OCI-LY3 (cell line): Measurements from ENCODE around the gene LRRC9.
"Not testable (repeated sequence)": the region's sequence is repeated elsewhere in the genome, so short reads cannot be mapped to it uniquely, and the experiment has no call there.

Experiments used
- H2AFZ ChIP-seq: fragments of 200-600, 300-600 bp; shearing (Covaris generic); 2 replicates; pipeline ENCODE4 v1.6.0; 2014; ENCODE audit warnings: antibody characterized with exemption, low read depth, low read length
- H3K27ac ChIP-seq: fragments of 200-600, 300-600 bp; sonication (generic); 2 replicates; pipeline ENCODE4 v1.5.1; 2014; ENCODE audit warnings: mild to moderate bottlenecking, low read length, moderate library complexity, mixed read lengths
- H3K27me3 ChIP-seq: fragments of 200-600, 300-600 bp; sonication (generic); 2 replicates; pipeline ENCODE4 v1.6.1; 2014; ENCODE audit warnings: low read depth, low read length, mixed read lengths
- H3K36me3 ChIP-seq: fragments of 200-600, 300-600 bp; sonication (generic); replicated peaks from 2 replicates; pipeline ENCODE3; 2014; ENCODE audit warnings: low read depth, low read length, mixed read lengths
- H3K4me1 ChIP-seq: fragments of 300-600, 200-600 bp; sonication (generic); 2 replicates; pipeline ENCODE4 v1.6.1; 2014; ENCODE audit warnings: low read length, mixed read lengths
- H3K4me2 ChIP-seq: fragments of 200-600, 300-600 bp; sonication (generic); 2 replicates; pipeline ENCODE4 v1.6.1; 2014; ENCODE audit warnings: low read length, mixed read lengths
- H3K4me3 ChIP-seq: fragments of 300-600, 200-600 bp; sonication (generic); 2 replicates; pipeline ENCODE4 v1.5.1; 2014; ENCODE audit warnings: antibody characterized with exemption, mild to moderate bottlenecking, low read length, moderate library complexity
- H3K79me2 ChIP-seq: fragments of 300-600, 200-600 bp; shearing (Covaris generic); 2 replicates; pipeline ENCODE4 v1.6.1; 2014; ENCODE audit warnings: mild to moderate bottlenecking, low read length, mixed read lengths
- H3K9ac ChIP-seq: fragments of 300-600, 200-600 bp; shearing (Covaris generic); 2 replicates; pipeline ENCODE4 v1.6.0; 2014; ENCODE audit warnings: mild to moderate bottlenecking, low read length, moderate library complexity
- H3K9me3 ChIP-seq: fragments of 200-600, 300-600 bp; shearing (Covaris generic); 2 replicates; pipeline ENCODE4 v1.6.1; 2014; ENCODE audit warnings: low read length, mixed read lengths; ENCODE audit not compliant: insufficient read depth
- H4K20me1 ChIP-seq: fragments of 200-600, 300-600 bp; sonication (generic); 2 replicates; pipeline ENCODE4 v1.6.1; 2016; ENCODE audit warnings: low read length, mixed read lengths; ENCODE audit not compliant: insufficient read depth
- EZH2phosphoT487 ChIP-seq: fragments of 200-600 bp; shearing (Covaris generic); IDR thresholded peaks from 2 replicates; pipeline ENCODE4 v1.6.1; 2018; ENCODE audit warnings: antibody characterized with exemption, mixed run types, low read depth
- TF ChIP-seq, protein P1 (sequence below): fragments of 200-600, 300-600 bp; sonication (generic); IDR thresholded peaks from 2 replicates; pipeline ENCODE4 v1.5.1; 2014; ENCODE audit warnings: antibody characterized with exemption, low read length, low read depth

The LRRC9 gene

DNA sequence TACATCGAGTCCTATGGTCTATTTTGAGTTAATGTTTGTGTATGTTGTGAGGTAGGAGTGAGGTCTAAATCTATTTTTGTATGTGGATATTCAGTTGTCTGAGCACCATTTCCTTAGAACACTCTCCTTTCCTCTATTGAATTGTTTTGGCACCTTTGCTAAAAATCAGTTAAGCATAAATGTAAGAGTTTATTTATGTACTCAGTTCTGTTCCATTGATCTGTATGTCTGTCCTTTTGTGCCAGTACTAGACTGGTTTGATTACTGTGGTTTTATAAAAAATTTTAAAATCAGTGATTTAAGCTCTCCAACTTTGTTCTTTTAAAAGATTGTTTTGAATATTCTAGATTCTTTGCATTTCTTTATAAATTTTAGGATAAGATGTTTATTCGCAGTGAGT lies 101.7 kb downstream of the LRRC9 start:
- Histone ChIP-seq H3K9ac (no peak overlapping the region), H2AFZ (no peak overlapping the region), H3K27me3 (0 out of 2 replicates have a peak, but pooled peaks cover 4% of the 10 kb centered on the region), H3K36me3 (no peaks in the 10 kb centered on the region), H3K79me2 (no peaks in the 10 kb centered on the region), H3K4me1 (no peaks in the 10 kb centered on the region), H3K4me2 (no peak overlapping the region), H4K20me1 (no peaks in the 10 kb centered on the region), H3K4me3 (no peak overlapping the region), H3K9me3 (no peaks in the 10 kb centered on the region), H3K27ac (no peak overlapping the region)
- TF ChIP-seq, protein P1, sequence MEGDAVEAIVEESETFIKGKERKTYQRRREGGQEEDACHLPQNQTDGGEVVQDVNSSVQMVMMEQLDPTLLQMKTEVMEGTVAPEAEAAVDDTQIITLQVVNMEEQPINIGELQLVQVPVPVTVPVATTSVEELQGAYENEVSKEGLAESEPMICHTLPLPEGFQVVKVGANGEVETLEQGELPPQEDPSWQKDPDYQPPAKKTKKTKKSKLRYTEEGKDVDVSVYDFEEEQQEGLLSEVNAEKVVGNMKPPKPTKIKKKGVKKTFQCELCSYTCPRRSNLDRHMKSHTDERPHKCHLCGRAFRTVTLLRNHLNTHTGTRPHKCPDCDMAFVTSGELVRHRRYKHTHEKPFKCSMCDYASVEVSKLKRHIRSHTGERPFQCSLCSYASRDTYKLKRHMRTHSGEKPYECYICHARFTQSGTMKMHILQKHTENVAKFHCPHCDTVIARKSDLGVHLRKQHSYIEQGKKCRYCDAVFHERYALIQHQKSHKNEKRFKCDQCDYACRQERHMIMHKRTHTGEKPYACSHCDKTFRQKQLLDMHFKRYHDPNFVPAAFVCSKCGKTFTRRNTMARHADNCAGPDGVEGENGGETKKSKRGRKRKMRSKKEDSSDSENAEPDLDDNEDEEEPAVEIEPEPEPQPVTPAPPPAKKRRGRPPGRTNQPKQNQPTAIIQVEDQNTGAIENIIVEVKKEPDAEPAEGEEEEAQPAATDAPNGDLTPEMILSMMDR, result no peak
- TF ChIP-seq EZH2phosphoT487, result no peak

DNA sequence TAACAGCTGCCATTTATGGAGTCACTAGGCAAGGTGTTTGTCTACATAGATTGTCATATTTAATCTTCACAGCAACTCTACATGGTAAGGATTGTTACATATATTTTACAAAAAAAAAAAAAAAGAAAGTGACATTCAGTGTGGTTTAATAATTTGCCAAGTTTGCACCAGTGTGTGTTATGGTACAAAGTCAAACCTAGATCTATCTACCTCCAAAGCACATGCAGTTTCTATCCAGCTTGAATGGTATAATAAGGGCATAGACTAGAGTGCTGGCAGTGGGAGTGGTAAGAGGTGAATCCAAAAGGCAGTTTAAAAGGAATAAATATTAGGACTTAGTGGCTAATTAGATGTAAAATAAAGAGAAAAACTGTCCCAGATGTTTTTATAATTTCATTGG lies 105.6 kb downstream of the LRRC9 start:
- Histone ChIP-seq H4K20me1 (no peaks in the 10 kb centered on the region), H3K27ac (no peak overlapping the region), H2AFZ (no peak overlapping the region)

DNA sequence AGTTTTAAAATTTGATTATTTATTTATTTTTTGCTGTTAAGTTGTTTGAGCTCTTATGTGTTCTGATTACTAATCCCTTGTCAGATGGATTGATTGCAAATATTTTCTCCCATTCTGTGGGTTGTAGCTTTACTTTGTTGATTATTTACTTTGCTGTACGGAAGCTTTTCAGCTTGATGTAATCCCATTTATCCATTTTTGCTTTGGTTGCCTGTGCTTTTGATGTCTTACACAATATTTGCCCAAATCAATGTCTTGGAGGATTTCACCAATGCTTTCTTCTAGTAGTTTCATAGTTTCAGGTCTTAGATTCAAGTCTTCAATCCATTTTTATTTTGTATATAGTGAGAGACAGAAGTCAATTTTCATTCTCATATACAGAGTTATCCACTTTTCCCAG lies 115.2 kb downstream of the LRRC9 start:
- H3K4me3 ChIP-seq, result no peak overlapping the region
- TF ChIP-seq, protein P1, result no peak
- no peak for TF ChIP-seq EZH2phosphoT487
- H3K79me2 ChIP-seq, result no peaks in the 10 kb centered on the region
- H3K4me2 ChIP-seq, result no peak overlapping the region
- H3K27ac ChIP-seq, result no peak overlapping the region
- H2AFZ ChIP-seq, result no peak overlapping the region
- no peaks in the 10 kb centered on the region for H3K27me3 ChIP-seq
- no peak overlapping the region for H3K9ac ChIP-seq
- H4K20me1 ChIP-seq, result no peaks in the 10 kb centered on the region
- no peaks in the 10 kb centered on the region for H3K4me1 ChIP-seq
- no peaks in the 10 kb centered on the region for H3K36me3 ChIP-seq
- H3K9me3 ChIP-seq, result no peaks in the 10 kb centered on the region

More for the DNA sequence above, 105.6 kb downstream of the LRRC9 start:
- Histone ChIP-seq H3K79me2 (no peaks in the 10 kb centered on the region), H3K4me3 (no peak overlapping the region), H3K9ac (no peak overlapping the region), H3K9me3 (no peaks in the 10 kb centered on the region), H3K4me1 (no peaks in the 10 kb centered on the region), H3K36me3 (no peaks in the 10 kb centered on the region), H3K4me2 (no peak overlapping the region), H3K27me3 (peaks cover 4% of the 10 kb centered on the region; the same call in 1 of the 2 replicates)
- no peak for TF ChIP-seq EZH2phosphoT487

DNA sequence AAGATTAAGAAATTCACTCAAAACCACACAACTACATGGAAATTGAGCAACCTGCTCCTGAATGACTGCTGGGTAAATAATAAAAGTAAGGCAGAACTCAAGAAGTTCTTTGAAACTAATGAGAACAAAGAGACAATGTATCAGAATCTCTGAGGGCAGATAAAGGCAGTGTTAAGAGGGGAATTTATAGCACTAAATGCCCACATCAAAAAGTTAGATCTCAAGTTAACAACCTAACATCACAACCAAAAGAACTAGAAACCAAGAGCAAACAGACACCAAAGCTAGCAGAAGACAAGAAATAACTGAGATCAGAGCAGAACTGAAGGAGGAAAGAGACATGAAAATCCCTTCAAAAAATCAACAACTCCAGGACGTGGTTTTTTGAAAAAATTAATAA lies 128.0 kb downstream of the LRRC9 start:
- not testable (repeated sequence) for H3K27me3 ChIP-seq, H3K9ac ChIP-seq, H3K27ac ChIP-seq, H4K20me1 ChIP-seq, H3K9me3 ChIP-seq, H2AFZ ChIP-seq, H3K4me2 ChIP-seq, H3K79me2 ChIP-seq, H3K4me3 ChIP-seq, H3K36me3 ChIP-seq, H3K4me1 ChIP-seq

DNA sequence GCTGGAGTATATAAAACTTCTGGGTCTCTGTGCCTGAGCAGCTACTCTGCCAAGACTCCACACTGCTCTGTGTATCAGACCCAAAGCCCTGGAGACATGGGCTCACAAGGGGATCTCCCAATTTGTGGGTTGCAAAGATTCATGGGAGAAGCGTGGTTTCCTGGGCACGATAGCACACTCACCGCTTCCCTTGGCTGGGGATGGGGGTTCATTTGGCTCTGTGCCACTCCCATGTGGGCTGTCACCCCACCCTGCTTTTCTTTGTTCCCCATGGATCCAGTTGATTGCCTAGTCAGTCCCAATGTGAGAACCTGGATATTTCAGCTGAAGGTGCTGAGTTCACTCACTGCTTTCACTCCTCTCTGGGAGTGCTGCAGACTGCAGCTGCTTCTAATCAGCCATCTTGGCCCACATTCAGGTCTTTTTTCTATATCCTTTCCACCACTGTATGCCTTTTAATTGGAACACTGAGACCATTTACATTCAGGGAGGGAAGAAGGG lies 131.8 kb downstream of the LRRC9 start:
- Histone ChIP-seq H3K27me3 (no peaks in the 10 kb centered on the region), H4K20me1 (no peaks in the 10 kb centered on the region), H3K79me2 (no peaks in the 10 kb centered on the region), H3K9me3 (no peaks in the 10 kb centered on the region), H2AFZ (no peak overlapping the region), H3K4me3 (no peak overlapping the region), H3K36me3 (no peaks in the 10 kb centered on the region), H3K4me2 (no peak overlapping the region), H3K9ac (no peak overlapping the region), H3K4me1 (no peaks in the 10 kb centered on the region), H3K27ac (no peak overlapping the region)
- TF ChIP-seq EZH2phosphoT487, result no peak
- TF ChIP-seq, protein P1, result no peak
